MM.1S (cell line): ENCODE measurements around the gene GFOD1.

Source experiments
- DNase-seq: peaks from one replicate; pipeline ENCODE4 v3.0.0-alpha.2; 2015
- H2AFZ ChIP-seq: fragments of 300-600 bp; sonication (generic); 2 replicates; pipeline ENCODE4 v1.6.0; 2016; ENCODE audit warnings: antibody characterized with exemption, low read length
- H3F3A ChIP-seq: fragments of 300-600 bp; sonication (generic); 2 replicates; pipeline ENCODE4 v1.6.1; 2016; ENCODE audit warnings: mild to moderate bottlenecking, antibody characterized with exemption, low read length, moderate library complexity, mixed read lengths; ENCODE audit not compliant: insufficient read depth
- H3K27ac ChIP-seq: fragments of 300-600 bp; sonication (generic); 2 replicates; pipeline ENCODE4 v1.5.1; 2016; ENCODE audit warnings: mild to moderate bottlenecking, low read length
- H3K27me3 ChIP-seq: fragments of 300-600 bp; sonication (generic); replicated peaks from 2 replicates; pipeline ENCODE4 v1.6.0; 2016; ENCODE audit warnings: low read length; ENCODE audit not compliant: insufficient read depth
- H3K36me3 ChIP-seq: fragments of 300-600 bp; sonication (generic); replicated peaks from 2 replicates; pipeline ENCODE4 v1.6.1; 2016; ENCODE audit warnings: mild to moderate bottlenecking, low read length, mixed read lengths; ENCODE audit not compliant: insufficient read depth
- H3K4me1 ChIP-seq: fragments of 300-600 bp; sonication (generic); 2 replicates; pipeline ENCODE4 v1.6.1; 2016; ENCODE audit warnings: low read length, mixed read lengths
- H3K4me2 ChIP-seq: fragments of 300-600 bp; sonication (generic); 2 replicates; pipeline ENCODE4 v1.6.0; 2016; ENCODE audit warnings: low read depth, low read length
- H3K4me3 ChIP-seq: fragments of 300-600 bp; sonication (generic); 2 replicates; pipeline ENCODE4 v1.5.1; 2016; ENCODE audit warnings: low read length, mixed read lengths
- H3K79me2 ChIP-seq: fragments of 300-600 bp; sonication (generic); 2 replicates; pipeline ENCODE4 v1.6.1; 2016; ENCODE audit warnings: mixed run types, low read length, mixed read lengths
- H3K9ac ChIP-seq: fragments of 300-600 bp; sonication (generic); 2 replicates; pipeline ENCODE4 v1.6.1; 2016; ENCODE audit warnings: low read length, mixed read lengths
- H3K9me2 ChIP-seq: fragments of 300-600 bp; sonication (generic); replicated peaks from 2 replicates; pipeline ENCODE4 v1.6.1; 2016; ENCODE audit warnings: mild to moderate bottlenecking, low read length, mixed read lengths; ENCODE audit not compliant: insufficient read depth
- H3K9me3 ChIP-seq: fragments of 300-600 bp; sonication (generic); replicated peaks from 2 replicates; pipeline ENCODE4 v1.6.1; 2016; ENCODE audit warnings: mild to moderate bottlenecking, low read length, mixed read lengths; ENCODE audit not compliant: insufficient read depth
- H4K20me1 ChIP-seq: fragments of 300-600 bp; sonication (generic); 2 replicates; pipeline ENCODE4 v1.6.1; 2016; ENCODE audit warnings: mild to moderate bottlenecking, low read length, moderate library complexity, mixed read lengths; ENCODE audit not compliant: insufficient read depth
- CTCF ChIP-seq: fragments of 300-600 bp; sonication (generic); IDR thresholded peaks from 2 replicates; pipeline ENCODE4 v1.5.1; 2016; ENCODE audit warnings: antibody characterized with exemption, low read length, mixed read lengths
- EZH2 ChIP-seq: fragments of 300-600 bp; sonication (generic); optimal IDR thresholded peaks from 2 replicates; pipeline ENCODE3; 2017; ENCODE audit warnings: low read depth, mild to moderate bottlenecking, antibody characterized with exemption, low read length, mixed read lengths
- EZH2phosphoT487 ChIP-seq: fragments of 300-600 bp; sonication (generic); IDR thresholded peaks from 2 replicates; pipeline ENCODE4 v1.6.1; 2018; ENCODE audit warnings: antibody characterized with exemption, low read length

The GFOD1 gene

GRCh38 chr6:13437218-13437996, 50.0 kb downstream of the GFOD1 start:
- Histone ChIP-seq H3K4me3 (no peak overlapping the region), H3K27me3 (no peaks in the 10 kb centered on the region), H3K4me2 (no peak overlapping the region), H3F3A (no peaks in the 10 kb centered on the region), H3K27ac (no peak overlapping the region), H3K9me3 (no peaks in the 10 kb centered on the region), H4K20me1 (no peaks in the 10 kb centered on the region), H3K9ac (no peak overlapping the region), H3K79me2 (no peaks in the 10 kb centered on the region), H2AFZ (no peak overlapping the region), H3K36me3 (no peaks in the 10 kb centered on the region), H3K4me1 (0 out of 2 replicates have a peak, but pooled peaks cover 3% of the 10 kb centered on the region), H3K9me2 (no peaks in the 10 kb centered on the region)
- DNase-seq, result no peak
- TF ChIP-seq CTCF (no peak), EZH2phosphoT487 (no peak), EZH2 (no peak)

GRCh38 chr6:13436399-13437217, 50.8 kb downstream of the GFOD1 start:
- no peaks in the 10 kb centered on the region for H3K79me2 ChIP-seq
- no peaks in the 10 kb centered on the region for H4K20me1 ChIP-seq
- no peaks in the 10 kb centered on the region for H3K9me2 ChIP-seq
- DNase-seq, result no peak
- no peak overlapping the region for H3K27ac ChIP-seq
- H3F3A ChIP-seq, result no peaks in the 10 kb centered on the region
- peak overlapping the region; percentile 37; the same call in 1 of the 2 replicates for H3K4me2 ChIP-seq
- TF ChIP-seq EZH2phosphoT487, result no peak
- H3K4me1 ChIP-seq, result 0 out of 2 replicates have a peak, but pooled peaks cover 3% of the 10 kb centered on the region
- H3K4me3 ChIP-seq, result no peak overlapping the region
- H2AFZ ChIP-seq, result no peak overlapping the region
- no peak overlapping the region for H3K9ac ChIP-seq
- no peaks in the 10 kb centered on the region for H3K27me3 ChIP-seq
- H3K36me3 ChIP-seq, result no peaks in the 10 kb centered on the region
- no peaks in the 10 kb centered on the region for H3K9me3 ChIP-seq

GRCh38 chr6:13435477-13436246, 51.7 kb downstream of the GFOD1 start:
- no peak for TF ChIP-seq EZH2
- no peak for TF ChIP-seq CTCF
- TF ChIP-seq EZH2phosphoT487, result no peak
- Histone ChIP-seq H3K36me3 (no peaks in the 10 kb centered on the region), H3K4me1 (peaks cover 13% of the 10 kb centered on the region), H3K9ac (no peak overlapping the region), H3K4me3 (0 out of 2 replicates have a peak overlapping the region, but pooled peaks have one; percentile 4), H3K9me3 (no peaks in the 10 kb centered on the region), H3K27me3 (no peaks in the 10 kb centered on the region), H3K79me2 (no peaks in the 10 kb centered on the region), H3F3A (no peaks in the 10 kb centered on the region), H4K20me1 (no peaks in the 10 kb centered on the region), H3K9me2 (no peaks in the 10 kb centered on the region), H2AFZ (no peak overlapping the region), H3K27ac (no peak overlapping the region), H3K4me2 (peak overlapping the region; percentile 37; the same call in 1 of the 2 replicates)
- no peak for DNase-seq
